ENCODE data around the gene KCNH1. TPM values are rescaled to one million over a fixed set of nuclear protein-coding genes. Genes with fewer than 3 reads are reported as not detected.
A peak's percentile ranks its signal among the peaks of the same experiment; 100 is the strongest.

Gene KCNH1
- polyA plus RNA-seq, 1 of the 3 experiments (the other 2 are of a cell fraction), result 0.08 TPM

GRCh38 chr1:210917560-210918169 lies 216.3 kb downstream of the KCNH1 start:
- Histone ChIP-seq H3F3A (replicated peaks; ENCODE audit: insufficient read depth) (no peaks in the 10 kb centered on the region), H3K79me2 (ENCODE audit: insufficient read depth) (no peaks in the 10 kb centered on the region), H4K20me1 (ENCODE audit: insufficient read depth) (no peaks in the 10 kb centered on the region), H3K36me3 (replicated peaks in 1 of 2; ENCODE audit: control insufficient read depth in 1 of 2, insufficient read depth in 2 of 2, low read length in 1 of 2) (no peaks in the 10 kb centered on the region), H3K27ac (ENCODE audit: low read depth in 2 of 2, low read length in 1 of 2) (peak overlapping the region in 1 of 2 experiments; percentile 86; a peak in 2 of 4 replicates), H3K27me3 (ENCODE audit: insufficient read depth) (no peaks in the 10 kb centered on the region), H3K4me2 (no peak overlapping the region), H3K4me3 (ENCODE audit: low read depth in 2 of 2, low read length in 1 of 2) (no peak overlapping the region), H3K9me3 (no peaks in the 10 kb centered on the region), H3K9me2 (no peaks in the 10 kb centered on the region), H3K4me1 (ENCODE audit: control insufficient read depth in 1 of 2, insufficient read depth in 2 of 2, low read depth in 1 of 2, low read length in 1 of 2) (peaks cover 0 to 17% of the 10 kb centered on the region in 2 experiments; a peak in 2 of 4 replicates), H3K9ac (no peak overlapping the region), H2AFZ (ENCODE audit: low read depth) (no peak overlapping the region)
- DNase-seq, result peak; percentile 63
- TF ChIP-seq CHD2 (IDR thresholded peaks at IDR 0.05; ENCODE audit: low read length, partially characterized antibody) (peak; percentile 55), JUND (IDR thresholded peaks at IDR 0.05) (no peak), FOXJ3 (CRISPR knock-in tag; IDR thresholded peaks at IDR 0.05) (0 out of 2 replicates have a peak, but pooled peaks have one; percentile 45), EP300 (IDR thresholded peaks at IDR 0.05; ENCODE audit: borderline replicate concordance in 1 of 2, low read depth in 1 of 2, low read length in 1 of 2) (peak in 1 of 2 experiments; percentile 72; a peak in 1 of 4 replicates), RCOR1 (IDR thresholded peaks at IDR 0.05; ENCODE audit: low read length) (peak; percentile 63; the same call in 1 of the 2 replicates), MXI1 (IDR thresholded peaks at IDR 0.05; ENCODE audit: low read depth, low read length) (peak; percentile 29; the same call in 1 of the 2 replicates), GATA2 (CRISPR knock-in tag; IDR thresholded peaks at IDR 0.05) (peak; percentile 87), YY1 (IDR thresholded peaks at IDR 0.05; ENCODE audit: low read depth) (no peak)
- TF ChIP-seq, protein P1, sequence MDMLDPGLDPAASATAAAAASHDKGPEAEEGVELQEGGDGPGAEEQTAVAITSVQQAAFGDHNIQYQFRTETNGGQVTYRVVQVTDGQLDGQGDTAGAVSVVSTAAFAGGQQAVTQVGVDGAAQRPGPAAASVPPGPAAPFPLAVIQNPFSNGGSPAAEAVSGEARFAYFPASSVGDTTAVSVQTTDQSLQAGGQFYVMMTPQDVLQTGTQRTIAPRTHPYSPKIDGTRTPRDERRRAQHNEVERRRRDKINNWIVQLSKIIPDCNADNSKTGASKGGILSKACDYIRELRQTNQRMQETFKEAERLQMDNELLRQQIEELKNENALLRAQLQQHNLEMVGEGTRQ (IDR thresholded peaks at IDR 0.05; ENCODE audit: borderline replicate concordance, low read depth, low read length), result no peak
- WGBS (ENCODE audit: low lambda C conversion rate), result 41% methylated on average over 4 of the region's 4 CpGs
- ChIA-PET POLR2A (no interaction called here), CTCF (interaction anchor here (0.6 to 1.0 kb wide), 3 partner anchors 32 to 660 kb away, joined by 3 read pairs; no protein-coding TSS in a partner anchor)

- no peaks in the 10 kb centered on the region for H3K9me3 ChIP-seq
- no peaks in the 10 kb centered on the region for H3F3A ChIP-seq (replicated peaks; ENCODE audit: insufficient read depth)
- no peak for TF ChIP-seq SIN3A (IDR thresholded peaks at IDR 0.05; ENCODE audit: borderline replicate concordance, low read depth, low read length)
- TF ChIP-seq GABPA (IDR thresholded peaks at IDR 0.05; ENCODE audit: low read depth), result no peak
- no peak for TF ChIP-seq TCF12 (IDR thresholded peaks at IDR 0.05)
- no peak for TF ChIP-seq MEF2A (IDR thresholded peaks at IDR 0.05; ENCODE audit: borderline replicate concordance, low read depth)
- no peak for TF ChIP-seq YY1 (IDR thresholded peaks at IDR 0.05; ENCODE audit: low read depth)
- TF ChIP-seq FOXJ3 (CRISPR knock-in tag; IDR thresholded peaks at IDR 0.05), result no peak
- TF ChIP-seq, protein P2, sequence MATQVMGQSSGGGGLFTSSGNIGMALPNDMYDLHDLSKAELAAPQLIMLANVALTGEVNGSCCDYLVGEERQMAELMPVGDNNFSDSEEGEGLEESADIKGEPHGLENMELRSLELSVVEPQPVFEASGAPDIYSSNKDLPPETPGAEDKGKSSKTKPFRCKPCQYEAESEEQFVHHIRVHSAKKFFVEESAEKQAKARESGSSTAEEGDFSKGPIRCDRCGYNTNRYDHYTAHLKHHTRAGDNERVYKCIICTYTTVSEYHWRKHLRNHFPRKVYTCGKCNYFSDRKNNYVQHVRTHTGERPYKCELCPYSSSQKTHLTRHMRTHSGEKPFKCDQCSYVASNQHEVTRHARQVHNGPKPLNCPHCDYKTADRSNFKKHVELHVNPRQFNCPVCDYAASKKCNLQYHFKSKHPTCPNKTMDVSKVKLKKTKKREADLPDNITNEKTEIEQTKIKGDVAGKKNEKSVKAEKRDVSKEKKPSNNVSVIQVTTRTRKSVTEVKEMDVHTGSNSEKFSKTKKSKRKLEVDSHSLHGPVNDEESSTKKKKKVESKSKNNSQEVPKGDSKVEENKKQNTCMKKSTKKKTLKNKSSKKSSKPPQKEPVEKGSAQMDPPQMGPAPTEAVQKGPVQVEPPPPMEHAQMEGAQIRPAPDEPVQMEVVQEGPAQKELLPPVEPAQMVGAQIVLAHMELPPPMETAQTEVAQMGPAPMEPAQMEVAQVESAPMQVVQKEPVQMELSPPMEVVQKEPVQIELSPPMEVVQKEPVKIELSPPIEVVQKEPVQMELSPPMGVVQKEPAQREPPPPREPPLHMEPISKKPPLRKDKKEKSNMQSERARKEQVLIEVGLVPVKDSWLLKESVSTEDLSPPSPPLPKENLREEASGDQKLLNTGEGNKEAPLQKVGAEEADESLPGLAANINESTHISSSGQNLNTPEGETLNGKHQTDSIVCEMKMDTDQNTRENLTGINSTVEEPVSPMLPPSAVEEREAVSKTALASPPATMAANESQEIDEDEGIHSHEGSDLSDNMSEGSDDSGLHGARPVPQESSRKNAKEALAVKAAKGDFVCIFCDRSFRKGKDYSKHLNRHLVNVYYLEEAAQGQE (IDR thresholded peaks at IDR 0.05; ENCODE audit: low read depth, low read length), result no peak
- peaks cover 0 to 17% of the 10 kb centered on the region in 2 experiments; a peak in 2 of 4 replicates for H3K4me1 ChIP-seq (ENCODE audit: control insufficient read depth in 1 of 2, insufficient read depth in 2 of 2, low read depth in 1 of 2, low read length in 1 of 2)
- no peaks in the 10 kb centered on the region for H3K79me2 ChIP-seq (ENCODE audit: insufficient read depth)
- no peak overlapping the region for H2AFZ ChIP-seq (ENCODE audit: low read depth)
- H3K4me3 ChIP-seq (ENCODE audit: low read depth in 2 of 2, low read length in 1 of 2), result no peak overlapping the region
- POLR2A ChIA-PET, result no interaction called here
- no peaks in the 10 kb centered on the region for H3K36me3 ChIP-seq (replicated peaks in 1 of 2; ENCODE audit: control insufficient read depth in 1 of 2, insufficient read depth in 2 of 2, low read length in 1 of 2)
- no peaks in the 10 kb centered on the region for H4K20me1 ChIP-seq (ENCODE audit: insufficient read depth)
- H3K27ac ChIP-seq (ENCODE audit: low read depth in 2 of 2, low read length in 1 of 2), result peak overlapping the region in 1 of 2 experiments; percentile 22; a peak in 1 of 4 replicates
- no peak overlapping the region for H3K4me2 ChIP-seq
- H3K27me3 ChIP-seq (ENCODE audit: insufficient read depth), result no peaks in the 10 kb centered on the region
- no peaks in the 10 kb centered on the region for H3K9me2 ChIP-seq
- CTCF ChIA-PET, result no interaction called here
- H3K9ac ChIP-seq, result no peak overlapping the region
- 55% methylated on average over 4 of the region's 4 CpGs for WGBS (ENCODE audit: low lambda C conversion rate)
- DNase-seq, result no peak
Observed at GRCh38 chr1:210916548-210916947, 217.4 kb downstream of the KCNH1 start.
